ENCODE measurements around the gene SESN1. TPM values are rescaled to one million over a fixed set of nuclear protein-coding genes. Genes with fewer than 3 reads are reported as not detected.

Gene SESN1
- total RNA-seq, 4 donors from 2014 or later, result 22.8 to 87.5 (median 43.4) TPM

GRCh38 chr6:109074133-109074415 lies 20.6 kb downstream of the SESN1 start:
- no peak for DNase-seq
- H3K27ac ChIP-seq, result no peak overlapping the region
- H3K4me1 ChIP-seq, result peaks cover 0 to 25% (median 0%) of the 10 kb centered on the region in 4 donors
- H3K9me3 ChIP-seq, result no peaks in the 10 kb centered on the region
- no peaks in the 10 kb centered on the region for H3K27me3 ChIP-seq
- H3K36me3 ChIP-seq, result no peaks in the 10 kb centered on the region
- TF ChIP-seq CTCF (IDR thresholded peaks at IDR 0.05) (no peak), POLR2A (IDR thresholded peaks at IDR 0.05) (no peak)
- no peak overlapping the region for H3K4me3 ChIP-seq

GRCh38 chr6:109073344-109074132 lies 21.1 kb downstream of the SESN1 start:
- no peak overlapping the region for H3K4me3 ChIP-seq
- no peak overlapping the region for H3K27ac ChIP-seq
- no peaks in the 10 kb centered on the region for H3K36me3 ChIP-seq
- H3K4me1 ChIP-seq, result peaks cover 0 to 25% (median 0%) of the 10 kb centered on the region in 4 donors
- DNase-seq, result peak in 1 of 3 donors; percentile 62
- TF ChIP-seq POLR2A (IDR thresholded peaks at IDR 0.05) (no peak), CTCF (IDR thresholded peaks at IDR 0.05) (peak; percentile 21 to 87 (median 73))
- H3K9me3 ChIP-seq, result no peaks in the 10 kb centered on the region
- H3K27me3 ChIP-seq, result no peaks in the 10 kb centered on the region

- Histone ChIP-seq H3K9me3 (no peaks in the 10 kb centered on the region), H3K27me3 (no peaks in the 10 kb centered on the region), H3K4me3 (no peak overlapping the region), H3K36me3 (no peaks in the 10 kb centered on the region), H3K27ac (peak overlapping the region in 1 of 4 donors; percentile 16), H3K4me1 (peaks cover 0 to 33% (median 0%) of the 10 kb centered on the region in 4 donors)
- TF ChIP-seq CTCF (IDR thresholded peaks at IDR 0.05) (no peak), POLR2A (IDR thresholded peaks at IDR 0.05) (no peak)
- no peak for DNase-seq
Observed at GRCh38 chr6:109071125-109071917, 23.3 kb downstream of the SESN1 start.

GRCh38 chr6:109069746-109070145 lies 24.9 kb downstream of the SESN1 start:
- H3K4me1 ChIP-seq, result peaks cover 0 to 35% (median 0%) of the 10 kb centered on the region in 4 donors

More at GRCh38 chr6:109069746-109070145, 24.9 kb downstream of the SESN1 start:
- H3K9me3 ChIP-seq, result no peaks in the 10 kb centered on the region
- H3K4me3 ChIP-seq, result no peak overlapping the region
- no peaks in the 10 kb centered on the region for H3K36me3 ChIP-seq
- no peaks in the 10 kb centered on the region for H3K27me3 ChIP-seq
- H3K27ac ChIP-seq, result no peak overlapping the region
- TF ChIP-seq CTCF (IDR thresholded peaks at IDR 0.05) (no peak), POLR2A (IDR thresholded peaks at IDR 0.05) (no peak)
- no peak for DNase-seq

Data from Peyer's patch (tissue), 4 donors.